Measurements from ENCODE around the gene TRRAP.
"Not testable (repeated sequence)": the region's sequence is repeated elsewhere in the genome, so short reads cannot be mapped to it uniquely, and the experiment has no call there.

TRRAP gene

GRCh38 chr7:99040104-99040958 lies 162.0 kb downstream of the TRRAP start:
- no peaks in the 10 kb centered on the region for H3K9me3 Mint-ChIP-seq
- peak; percentile 79 for DNase-seq
- peaks cover 14% of the 10 kb centered on the region for H3K4me1 Mint-ChIP-seq
- H3K27ac Mint-ChIP-seq = peak overlapping the region; percentile 87
- peak; percentile 49 for TF ChIP-seq CTCF (IDR thresholded peaks at IDR 0.05)
- no peak overlapping the region for H3K4me3 Mint-ChIP-seq
- peaks cover 3% of the 10 kb centered on the region for H3K27me3 Mint-ChIP-seq (ENCODE audit: low read depth, poor library complexity)
- H3K36me3 Mint-ChIP-seq (ENCODE audit: low read depth) = peaks cover 82% of the 10 kb centered on the region

- no peak for DNase-seq
- TF ChIP-seq CTCF (IDR thresholded peaks at IDR 0.05) = no peak
- Mint-ChIP-seq H3K27me3 (ENCODE audit: low read depth, poor library complexity) (peaks cover 3% of the 10 kb centered on the region), H3K27ac (peak overlapping the region; percentile 17), H3K4me1 (peaks cover 4% of the 10 kb centered on the region), H3K9me3 (no peaks in the 10 kb centered on the region), H3K36me3 (ENCODE audit: low read depth) (peaks cover 78% of the 10 kb centered on the region), H3K4me3 (no peak overlapping the region)
These were observed 163.2 kb downstream of the TRRAP start for GRCh38 chr7:99041526-99041925.

- DNase-seq = no peak
- H3K4me1 Mint-ChIP-seq = no peaks in the 10 kb centered on the region
- H3K27me3 Mint-ChIP-seq (ENCODE audit: low read depth, poor library complexity) = peaks cover 3% of the 10 kb centered on the region
- H3K9me3 Mint-ChIP-seq = no peaks in the 10 kb centered on the region
- no peak overlapping the region for H3K4me3 Mint-ChIP-seq
- H3K27ac Mint-ChIP-seq = peak overlapping the region; percentile 71
- no peak for TF ChIP-seq CTCF (IDR thresholded peaks at IDR 0.05)
- H3K36me3 Mint-ChIP-seq (ENCODE audit: low read depth) = peaks cover 75% of the 10 kb centered on the region
These were observed 164.6 kb downstream of the TRRAP start for GRCh38 chr7:99042957-99043356.

GRCh38 chr7:99044858-99045257 lies 166.5 kb downstream of the TRRAP start:
- H3K4me3 Mint-ChIP-seq; H3K9me3 Mint-ChIP-seq; H3K4me1 Mint-ChIP-seq; DNase-seq; H3K27ac Mint-ChIP-seq; H3K27me3 Mint-ChIP-seq (ENCODE audit: low read depth, poor library complexity): not testable (repeated sequence)
- H3K36me3 Mint-ChIP-seq (ENCODE audit: low read depth) = peaks cover 77% of the 10 kb centered on the region

- H3K9me3 Mint-ChIP-seq; H3K27me3 Mint-ChIP-seq (ENCODE audit: low read depth, poor library complexity); H3K4me1 Mint-ChIP-seq; H3K27ac Mint-ChIP-seq; H3K4me3 Mint-ChIP-seq; DNase-seq: not testable (repeated sequence)
- peaks cover 79% of the 10 kb centered on the region for H3K36me3 Mint-ChIP-seq (ENCODE audit: low read depth)
These were observed 167.9 kb downstream of the TRRAP start for GRCh38 chr7:99046262-99046661.

- H3K27ac Mint-ChIP-seq = no peak overlapping the region
- no peaks in the 10 kb centered on the region for H3K9me3 Mint-ChIP-seq
- no peak for TF ChIP-seq CTCF (IDR thresholded peaks at IDR 0.05)
- H3K27me3 Mint-ChIP-seq (ENCODE audit: low read depth, poor library complexity) = peaks cover 2% of the 10 kb centered on the region
- H3K4me3 Mint-ChIP-seq = no peak overlapping the region
- no peaks in the 10 kb centered on the region for H3K4me1 Mint-ChIP-seq
- peaks cover 79% of the 10 kb centered on the region for H3K36me3 Mint-ChIP-seq (ENCODE audit: low read depth)
- no peak for DNase-seq
These were observed 168.4 kb downstream of the TRRAP start for GRCh38 chr7:99046722-99047121.

- H3K27me3 Mint-ChIP-seq (ENCODE audit: low read depth, poor library complexity) = peaks cover 2% of the 10 kb centered on the region
- H3K27ac Mint-ChIP-seq = no peak overlapping the region
- no peak for TF ChIP-seq CTCF (IDR thresholded peaks at IDR 0.05)
- H3K9me3 Mint-ChIP-seq = no peaks in the 10 kb centered on the region
- H3K4me1 Mint-ChIP-seq = no peaks in the 10 kb centered on the region
- DNase-seq = no peak
- no peak overlapping the region for H3K4me3 Mint-ChIP-seq
- H3K36me3 Mint-ChIP-seq (ENCODE audit: low read depth) = peaks cover 81% of the 10 kb centered on the region
These were observed 169.3 kb downstream of the TRRAP start for GRCh38 chr7:99047526-99048077.
